NOMO-1 treated with dmso at 0.1 percent for 144 hours (cell line): ENCODE data around the gene DIS3L2.
"Not testable (repeated sequence)": the region's sequence is repeated elsewhere in the genome, so short reads cannot be mapped to it uniquely, and the experiment has no call there.

Experiments used
- DNase-seq: peaks from one replicate; lab custom pipeline; 2025; ENCODE audit not compliant: unreplicated experiment; lab: John Stamatoyannopoulos, UW

The DIS3L2 gene

GRCh38 chr2:232318169-232318855 is 356.8 kb downstream of the DIS3L2 start:
- no peak for DNase-seq

GRCh38 chr2:232319067-232319802 is 357.7 kb downstream of the DIS3L2 start:
- DNase-seq, result no peak

GRCh38 chr2:232319803-232320442 is 358.4 kb downstream of the DIS3L2 start:
- DNase-seq, result no peak

- no peak for DNase-seq
These were observed 358.9 kb downstream of the DIS3L2 start for GRCh38 chr2:232320443-232320803.

- DNase-seq, result no peak
These were observed 359.8 kb downstream of the DIS3L2 start for GRCh38 chr2:232321156-232321816.

GRCh38 chr2:232321817-232322559 is 360.5 kb downstream of the DIS3L2 start:
- no peak for DNase-seq

GRCh38 chr2:232322560-232323327 is 361.2 kb downstream of the DIS3L2 start:
- no peak for DNase-seq

- DNase-seq, result no peak
These were observed 361.8 kb downstream of the DIS3L2 start for GRCh38 chr2:232323328-232323650.

- DNase-seq, result not testable (repeated sequence)
These were observed 362.5 kb downstream of the DIS3L2 start for GRCh38 chr2:232323967-232324366.

GRCh38 chr2:232324778-232325177 is 363.3 kb downstream of the DIS3L2 start:
- no peak for DNase-seq

- DNase-seq, result no peak
These were observed 364.1 kb downstream of the DIS3L2 start for GRCh38 chr2:232325324-232326273.

- DNase-seq, result not testable (repeated sequence)
These were observed 365.0 kb downstream of the DIS3L2 start for GRCh38 chr2:232326274-232327104.

GRCh38 chr2:232327105-232328031 is 365.9 kb downstream of the DIS3L2 start:
- peak; percentile 4 for DNase-seq

- no peak for DNase-seq
These were observed 366.5 kb downstream of the DIS3L2 start for GRCh38 chr2:232328032-232328422.

- no peak for DNase-seq
These were observed 367.3 kb downstream of the DIS3L2 start for GRCh38 chr2:232328516-232329460.

- no peak for DNase-seq
These were observed 368.2 kb downstream of the DIS3L2 start for GRCh38 chr2:232329716-232330067.
